Inflammatory macrophage treated with lipopolysaccharide for 4 hours (primary cell): ENCODE data around the gene MBNL3.
A peak's percentile ranks its signal among the peaks of the same experiment; 100 is the strongest.
"Not testable (repeated sequence)": the region's sequence is repeated elsewhere in the genome, so short reads cannot be mapped to it uniquely, and the experiment has no call there.

ENCODE experiments used
- DNase-seq: peaks from one replicate; pipeline ENCODE4 v3.0.0-alpha.2; 2020

Gene MBNL3

GRCh38 chrX:132474544-132475248 is 14.1 kb downstream of the MBNL3 start:
- DNase-seq = peak; percentile 78

GRCh38 chrX:132472397-132472796 is 16.4 kb downstream of the MBNL3 start:
- no peak for DNase-seq

GRCh38 chrX:132470831-132471230 is 18.0 kb downstream of the MBNL3 start:
- no peak for DNase-seq

GRCh38 chrX:132470179-132470578 is 18.7 kb downstream of the MBNL3 start:
- DNase-seq = no peak

- DNase-seq = no peak
Measured at GRCh38 chrX:132468454-132468853, 20.4 kb downstream of the MBNL3 start.

- DNase-seq = no peak
Measured at GRCh38 chrX:132467989-132468388, 20.8 kb downstream of the MBNL3 start.

- no peak for DNase-seq
Measured at GRCh38 chrX:132467026-132467425, 21.8 kb downstream of the MBNL3 start.

GRCh38 chrX:132463411-132463810 is 25.4 kb downstream of the MBNL3 start:
- DNase-seq = peak; percentile 56

GRCh38 chrX:132461886-132462285 is 27.0 kb downstream of the MBNL3 start:
- DNase-seq = no peak

GRCh38 chrX:132452911-132453550 is 35.8 kb downstream of the MBNL3 start:
- no peak for DNase-seq

- not testable (repeated sequence) for DNase-seq
Measured at GRCh38 chrX:132445909-132446308, 42.9 kb downstream of the MBNL3 start.

GRCh38 chrX:132444936-132445335 is 43.9 kb downstream of the MBNL3 start:
- DNase-seq = no peak

GRCh38 chrX:132443196-132444135 is 45.4 kb downstream of the MBNL3 start:
- DNase-seq = peak; percentile 70

GRCh38 chrX:132442691-132443090 is 46.1 kb downstream of the MBNL3 start:
- peak; percentile 46 for DNase-seq

GRCh38 chrX:132435222-132435621 is 53.6 kb downstream of the MBNL3 start:
- no peak for DNase-seq

GRCh38 chrX:132433551-132433950 is 55.3 kb downstream of the MBNL3 start:
- DNase-seq = no peak

- DNase-seq = no peak
Measured at GRCh38 chrX:132433001-132433400, 55.8 kb downstream of the MBNL3 start.

- no peak for DNase-seq
Measured at GRCh38 chrX:132428896-132429295, 59.9 kb downstream of the MBNL3 start.

- no peak for DNase-seq
Measured at GRCh38 chrX:132426695-132427281, 62.0 kb downstream of the MBNL3 start.

- DNase-seq = no peak
Measured at GRCh38 chrX:132425744-132426318, 63.0 kb downstream of the MBNL3 start.

- no peak for DNase-seq
Measured at GRCh38 chrX:132423323-132423722, 65.5 kb downstream of the MBNL3 start.

GRCh38 chrX:132415012-132415411 is 73.8 kb downstream of the MBNL3 start:
- DNase-seq = no peak

- no peak for DNase-seq
Measured at GRCh38 chrX:132414404-132414803, 74.4 kb downstream of the MBNL3 start.
